ENCODE data around the gene CD164. TPM values are rescaled to one million over a fixed set of nuclear protein-coding genes. Genes with fewer than 3 reads are reported as not detected.

The CD164 gene
- polyA plus RNA-seq, 1 of the 3 experiments (the other 2 are of a cell fraction), result 83.4 TPM

DNA sequence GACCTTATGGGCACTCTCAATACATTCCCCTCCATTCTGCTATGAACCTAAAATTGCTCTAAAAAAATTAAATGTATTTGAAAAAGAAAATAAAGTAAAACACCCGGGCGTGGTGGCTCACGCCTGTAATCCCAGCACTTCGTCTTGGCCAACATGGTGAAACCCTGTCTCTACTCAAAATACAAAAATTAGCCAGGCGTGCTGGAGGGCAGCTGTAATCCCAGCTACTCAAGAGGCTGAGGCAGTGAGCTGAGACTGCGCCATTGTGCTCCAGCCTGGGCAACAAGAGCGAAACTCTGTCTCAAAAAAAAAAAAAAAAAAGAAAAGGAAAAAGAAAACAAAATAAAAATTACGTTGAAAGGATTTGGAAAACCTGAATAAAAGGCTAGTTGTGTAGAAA lies 60.5 kb downstream of the CD164 start:
- Histone ChIP-seq H3K9me2 (no peaks in the 10 kb centered on the region), H4K20me1 (ENCODE audit: insufficient read depth) (no peaks in the 10 kb centered on the region), H3K36me3 (replicated peaks in 1 of 2; ENCODE audit: control insufficient read depth in 1 of 2, insufficient read depth in 2 of 2, low read length in 1 of 2) (no peaks in the 10 kb centered on the region), H3K4me3 (ENCODE audit: low read depth in 2 of 2, low read length in 1 of 2) (no peak overlapping the region), H3K4me2 (no peak overlapping the region), H3K9me3 (no peaks in the 10 kb centered on the region), H3K9ac (no peak overlapping the region), H3K27ac (ENCODE audit: low read depth in 2 of 2, low read length in 1 of 2) (no peak overlapping the region), H3K4me1 (ENCODE audit: control insufficient read depth in 1 of 2, insufficient read depth in 2 of 2, low read depth in 1 of 2, low read length in 1 of 2) (no peaks in the 10 kb centered on the region; a peak in 1 of 4 replicates), H3K27me3 (ENCODE audit: insufficient read depth) (no peaks in the 10 kb centered on the region), H3K79me2 (ENCODE audit: insufficient read depth) (no peaks in the 10 kb centered on the region), H2AFZ (ENCODE audit: low read depth) (no peak overlapping the region), H3F3A (replicated peaks; ENCODE audit: insufficient read depth) (no peaks in the 10 kb centered on the region)
- WGBS (ENCODE audit: low lambda C conversion rate), result 70% methylated on average over 8 of the region's 8 CpGs
- ChIA-PET CTCF (no interaction called here), POLR2A (no interaction called here)
- no peak for DNase-seq
- TF ChIP-seq FOXM1 (IDR thresholded peaks at IDR 0.05; ENCODE audit: low read depth) (no peak), RCOR1 (IDR thresholded peaks at IDR 0.05; ENCODE audit: low read length) (no peak), GATA2 (CRISPR knock-in tag; IDR thresholded peaks at IDR 0.05) (no peak), FOSL2 (IDR thresholded peaks at IDR 0.05; ENCODE audit: borderline replicate concordance, low read depth) (no peak), GABPA (IDR thresholded peaks at IDR 0.05; ENCODE audit: low read depth) (no peak), FOXJ3 (CRISPR knock-in tag; IDR thresholded peaks at IDR 0.05) (no peak), SIN3A (IDR thresholded peaks at IDR 0.05; ENCODE audit: borderline replicate concordance, low read depth, low read length) (no peak), YY1 (IDR thresholded peaks at IDR 0.05; ENCODE audit: low read depth) (no peak)

DNA sequence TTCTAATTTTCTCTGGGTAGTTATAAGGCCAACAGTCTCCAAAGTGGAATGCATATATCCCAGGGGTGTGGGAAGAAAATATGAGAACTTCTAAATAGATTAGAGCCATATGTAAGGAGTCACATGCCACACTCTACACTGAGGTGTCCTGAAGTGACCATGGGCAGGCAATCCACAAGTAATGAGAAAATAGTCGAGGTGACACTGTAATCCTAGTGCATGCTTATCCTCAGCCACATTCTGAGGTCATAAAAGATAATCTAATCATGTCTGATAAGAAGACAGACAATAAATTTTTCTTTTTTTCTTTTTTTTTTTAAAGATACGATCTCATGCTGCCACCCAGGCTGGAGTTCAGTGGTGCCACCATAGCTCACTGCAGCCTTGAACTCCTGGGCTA lies 62.2 kb downstream of the CD164 start:
- Histone ChIP-seq H3F3A (replicated peaks; ENCODE audit: insufficient read depth) (no peaks in the 10 kb centered on the region), H3K9ac (no peak overlapping the region), H2AFZ (ENCODE audit: low read depth) (no peak overlapping the region), H3K4me2 (no peak overlapping the region), H4K20me1 (ENCODE audit: insufficient read depth) (no peaks in the 10 kb centered on the region), H3K27ac (ENCODE audit: low read depth in 2 of 2, low read length in 1 of 2) (no peak overlapping the region), H3K27me3 (ENCODE audit: insufficient read depth) (no peaks in the 10 kb centered on the region), H3K36me3 (replicated peaks in 1 of 2; ENCODE audit: control insufficient read depth in 1 of 2, insufficient read depth in 2 of 2, low read length in 1 of 2) (no peaks in the 10 kb centered on the region), H3K4me3 (ENCODE audit: low read depth in 2 of 2, low read length in 1 of 2) (no peak overlapping the region), H3K9me3 (no peaks in the 10 kb centered on the region), H3K79me2 (ENCODE audit: insufficient read depth) (no peaks in the 10 kb centered on the region), H3K9me2 (no peaks in the 10 kb centered on the region), H3K4me1 (ENCODE audit: control insufficient read depth in 1 of 2, insufficient read depth in 2 of 2, low read depth in 1 of 2, low read length in 1 of 2) (no peaks in the 10 kb centered on the region; a peak in 1 of 4 replicates)
- no peak for TF ChIP-seq RFX5 (IDR thresholded peaks at IDR 0.05; ENCODE audit: low read length)
- TF ChIP-seq GATA2 (CRISPR knock-in tag; IDR thresholded peaks at IDR 0.05), result 0 out of 2 replicates have a peak, but pooled peaks have one; percentile 24
- TF ChIP-seq JUND (IDR thresholded peaks at IDR 0.05), result no peak
- 21% methylated on average over 2 of the region's 2 CpGs for WGBS (ENCODE audit: low lambda C conversion rate)
- ChIA-PET POLR2A (no interaction called here), CTCF (no interaction called here)
- DNase-seq, result no peak

DNA sequence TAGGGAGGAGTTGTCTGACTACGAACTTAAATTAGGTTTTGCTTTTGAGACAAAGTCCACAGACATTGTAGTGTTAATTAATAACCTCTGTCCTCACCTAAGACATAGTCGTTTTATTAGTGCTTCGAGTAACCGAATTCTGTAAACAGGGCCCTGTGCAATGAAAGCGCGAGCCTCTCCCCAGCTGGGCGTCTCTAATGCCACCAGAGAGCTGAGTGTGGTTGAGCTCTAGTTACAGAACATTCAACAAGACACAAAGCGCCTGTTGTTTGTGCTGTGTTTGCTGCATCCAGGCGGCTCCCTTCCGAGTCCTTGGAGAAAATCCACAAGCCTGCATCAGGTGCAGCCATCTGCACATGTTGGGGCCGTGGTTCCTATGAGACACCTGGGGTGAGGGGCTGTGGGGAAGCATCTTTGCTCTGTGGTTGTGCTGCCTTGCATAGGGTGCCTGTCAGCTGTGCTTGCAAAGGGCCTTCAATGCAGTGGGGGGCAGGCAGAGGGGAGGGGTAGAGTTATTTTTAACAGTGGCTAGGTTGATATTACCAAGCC lies 63.9 kb downstream of the CD164 start:
- Histone ChIP-seq H3K9ac (no peak overlapping the region), H3K4me1 (ENCODE audit: control insufficient read depth in 1 of 2, insufficient read depth in 2 of 2, low read depth in 1 of 2, low read length in 1 of 2) (no peaks in the 10 kb centered on the region; a peak in 1 of 4 replicates), H3K4me3 (ENCODE audit: low read depth in 2 of 2, low read length in 1 of 2) (no peak overlapping the region), H3K27ac (ENCODE audit: low read depth in 2 of 2, low read length in 1 of 2) (no peak overlapping the region), H3K36me3 (replicated peaks in 1 of 2; ENCODE audit: control insufficient read depth in 1 of 2, insufficient read depth in 2 of 2, low read length in 1 of 2) (no peaks in the 10 kb centered on the region), H3K4me2 (no peak overlapping the region), H2AFZ (ENCODE audit: low read depth) (no peak overlapping the region), H3K79me2 (ENCODE audit: insufficient read depth) (no peaks in the 10 kb centered on the region), H3K27me3 (ENCODE audit: insufficient read depth) (no peaks in the 10 kb centered on the region), H3K9me2 (no peaks in the 10 kb centered on the region), H4K20me1 (ENCODE audit: insufficient read depth) (no peaks in the 10 kb centered on the region), H3F3A (replicated peaks; ENCODE audit: insufficient read depth) (no peaks in the 10 kb centered on the region), H3K9me3 (no peaks in the 10 kb centered on the region)
- no peak for DNase-seq
- 69% methylated on average over 8 of the region's 11 CpGs for WGBS (ENCODE audit: low lambda C conversion rate)
- TF ChIP-seq, protein P1, sequence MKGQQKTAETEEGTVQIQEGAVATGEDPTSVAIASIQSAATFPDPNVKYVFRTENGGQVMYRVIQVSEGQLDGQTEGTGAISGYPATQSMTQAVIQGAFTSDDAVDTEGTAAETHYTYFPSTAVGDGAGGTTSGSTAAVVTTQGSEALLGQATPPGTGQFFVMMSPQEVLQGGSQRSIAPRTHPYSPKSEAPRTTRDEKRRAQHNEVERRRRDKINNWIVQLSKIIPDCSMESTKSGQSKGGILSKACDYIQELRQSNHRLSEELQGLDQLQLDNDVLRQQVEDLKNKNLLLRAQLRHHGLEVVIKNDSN (IDR thresholded peaks at IDR 0.05; ENCODE audit: borderline replicate concordance, low read depth), result no peak
- TF ChIP-seq TEAD4 (IDR thresholded peaks at IDR 0.05; ENCODE audit: borderline replicate concordance, insufficient read depth), result no peak
- TF ChIP-seq FOSL2 (IDR thresholded peaks at IDR 0.05; ENCODE audit: borderline replicate concordance, low read depth), result no peak
- no peak for TF ChIP-seq FOXM1 (IDR thresholded peaks at IDR 0.05; ENCODE audit: low read depth)
- TF ChIP-seq FOXJ3 (CRISPR knock-in tag; IDR thresholded peaks at IDR 0.05), result no peak
- no peak for TF ChIP-seq MXI1 (IDR thresholded peaks at IDR 0.05; ENCODE audit: low read depth, low read length)
- no peak for TF ChIP-seq ZBTB33 (IDR thresholded peaks at IDR 0.05; ENCODE audit: borderline replicate concordance, low read depth)
- no peak for TF ChIP-seq PBX3 (IDR thresholded peaks at IDR 0.05)
- no peak for TF ChIP-seq ELF1 (IDR thresholded peaks at IDR 0.05)
- TF ChIP-seq, protein P2, sequence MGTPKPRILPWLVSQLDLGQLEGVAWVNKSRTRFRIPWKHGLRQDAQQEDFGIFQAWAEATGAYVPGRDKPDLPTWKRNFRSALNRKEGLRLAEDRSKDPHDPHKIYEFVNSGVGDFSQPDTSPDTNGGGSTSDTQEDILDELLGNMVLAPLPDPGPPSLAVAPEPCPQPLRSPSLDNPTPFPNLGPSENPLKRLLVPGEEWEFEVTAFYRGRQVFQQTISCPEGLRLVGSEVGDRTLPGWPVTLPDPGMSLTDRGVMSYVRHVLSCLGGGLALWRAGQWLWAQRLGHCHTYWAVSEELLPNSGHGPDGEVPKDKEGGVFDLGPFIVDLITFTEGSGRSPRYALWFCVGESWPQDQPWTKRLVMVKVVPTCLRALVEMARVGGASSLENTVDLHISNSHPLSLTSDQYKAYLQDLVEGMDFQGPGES (IDR thresholded peaks at IDR 0.05; ENCODE audit: low read depth, low read length), result no peak
- no peak for TF ChIP-seq CHD2 (IDR thresholded peaks at IDR 0.05; ENCODE audit: low read length, partially characterized antibody)
- ChIA-PET CTCF (interaction anchor here (1.8 kb wide), 1 partner anchor 14 kb away, joined by 7 read pairs; no protein-coding TSS in a partner anchor), POLR2A (no interaction called here)
